Naive B cell (primary cell): ENCODE data around the gene PURB. TPM values are rescaled to one million over a fixed set of nuclear protein-coding genes. Genes with fewer than 3 reads are reported as not detected.
A peak's percentile ranks its signal among the peaks of the same experiment; 100 is the strongest.
"Not testable (repeated sequence)": the region's sequence is repeated elsewhere in the genome, so short reads cannot be mapped to it uniquely, and the experiment has no call there.

ENCODE experiments used
- ATAC-seq, 2 donors: fragments of 150-1000 bp; cut with Tn5 transposase; 2 replicates each; pipeline ENCODE4 v1.10.0; 2021; ENCODE audit warnings: low read depth in 2 of 2, mild to moderate bottlenecking in 2 of 2, moderate library complexity in 2 of 2
- DNase-seq: peaks from one replicate; pipeline ENCODE4 v3.0.0; 2022
- H3K27ac Mint-ChIP-seq, 6 donors: one replicate each; pipeline ENCODE4 v1.8.0; 2020 to 2022; ENCODE audit warnings: mild to moderate bottlenecking in 6 of 6, mixed read lengths in 6 of 6, moderate library complexity in 5 of 6, inconsistent platforms in 2 of 6
- H3K27me3 Mint-ChIP-seq, 3 donors: one replicate each; pipeline ENCODE4 v1.8.0; 2021 to 2022; ENCODE audit warnings: mixed read lengths in 3 of 3, mild to moderate bottlenecking in 1 of 3
- H3K36me3 Mint-ChIP-seq, 2 donors: one replicate each; pipeline ENCODE4 v1.8.0; 2020 to 2022; ENCODE audit warnings: mixed read lengths in 2 of 2, inconsistent platforms in 1 of 2, mild to moderate bottlenecking in 1 of 2
- H3K4me1 Mint-ChIP-seq, 3 donors: one replicate each; pipeline ENCODE4 v1.8.0; 2020 to 2022; ENCODE audit warnings: mixed read lengths in 3 of 3, inconsistent platforms in 1 of 3, mild to moderate bottlenecking in 1 of 3, moderate library complexity in 1 of 3
- H3K4me3 Mint-ChIP-seq, 8 donors: one replicate each; pipeline ENCODE4 v1.8.0; 2020 to 2022; ENCODE audit warnings: mild to moderate bottlenecking in 8 of 8, mixed read lengths in 8 of 8, moderate library complexity in 8 of 8, inconsistent platforms in 2 of 8
- H3K9me3 Mint-ChIP-seq, 7 donors: one replicate each; pipeline ENCODE4 v1.8.0; 2020 to 2022; ENCODE audit warnings: mixed read lengths in 7 of 7, mild to moderate bottlenecking in 5 of 7, inconsistent platforms in 2 of 7, moderate library complexity in 1 of 7
- polyA plus RNA-seq, 6 donors: library from polyadenylated mRNA; unstranded; fragments of 300-500 nt; fragmentation: Illumina TruSeq; gene quantifications; one replicate each; pipeline ENCODE4 v1.2.3, GENCODE V29; 2021; ENCODE audit warnings: low read depth in 6 of 6

The PURB gene
- 1 to 10 TPM; 2.9 to 4.5 (median 3.5) TPM for polyA plus RNA-seq

DNA sequence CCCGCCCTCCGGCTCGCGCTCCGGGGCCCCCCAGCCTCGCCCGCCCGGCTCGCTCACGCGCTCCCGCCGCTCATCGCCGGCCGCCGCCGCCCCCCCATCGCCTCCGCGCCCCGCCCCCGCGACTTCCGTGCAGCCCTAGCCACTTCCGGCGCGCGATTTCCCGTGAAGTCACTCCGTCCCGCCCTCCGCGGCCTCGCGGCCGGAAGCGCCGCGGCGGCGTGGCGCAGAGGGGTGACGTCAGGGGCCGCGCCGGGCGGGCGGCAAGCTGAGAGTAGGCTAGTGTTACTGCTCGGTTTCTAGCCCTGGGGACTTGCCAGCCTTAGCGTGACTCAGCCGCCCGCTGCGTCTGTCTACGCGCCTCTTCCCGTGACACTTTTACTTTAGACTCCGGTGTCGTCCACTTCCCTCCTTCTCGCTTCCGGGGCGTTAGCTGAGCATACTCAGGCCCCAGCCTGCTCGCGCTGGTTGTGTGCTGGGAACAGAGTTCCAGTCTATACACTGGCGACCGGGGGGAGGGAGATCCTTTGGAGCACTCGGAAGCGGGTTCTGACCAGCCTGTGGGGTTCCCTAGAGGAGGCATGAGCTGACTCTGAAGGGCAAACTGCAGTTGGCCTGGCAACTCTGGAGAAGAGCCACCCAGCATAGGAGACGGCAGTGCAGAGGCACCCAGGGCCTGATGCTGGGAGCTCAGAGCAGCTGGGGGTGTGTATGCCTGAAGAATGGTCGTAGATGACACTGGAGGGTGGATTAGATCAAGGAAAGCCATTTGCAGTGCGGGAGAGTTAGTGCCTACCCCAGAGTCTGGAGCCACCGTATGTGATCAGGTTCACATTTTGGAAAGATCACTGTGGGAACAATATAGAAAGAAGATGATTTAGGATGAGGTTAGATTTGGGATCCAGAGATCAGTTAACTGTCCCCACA, at the start of gene PURB:
Gene PURB (minus strand): TSS at position 137 of the 924 bp plus-strand sequence. CDS start 182 bp downstream, outside the sequence.
- Mint-ChIP-seq H3K9me3 (peaks cover 0 to 7% (median 2%) of the 10 kb centered on the region in 7 donors), H3K36me3 (no peaks in the 10 kb centered on the region), H3K4me1 (peaks cover 24 to 50% (median 31%) of the 10 kb centered on the region in 3 donors), H3K27me3 (no peaks in the 10 kb centered on the region), H3K4me3 (peak within 1 kb of the TSS; percentile 94 to 99 (median 96)), H3K27ac (peak within 1 kb of the TSS; percentile 99 to 100 (median 100))
- ATAC-seq (peak; percentile 80 to 82), DNase-seq (peak; percentile 98)

DNA sequence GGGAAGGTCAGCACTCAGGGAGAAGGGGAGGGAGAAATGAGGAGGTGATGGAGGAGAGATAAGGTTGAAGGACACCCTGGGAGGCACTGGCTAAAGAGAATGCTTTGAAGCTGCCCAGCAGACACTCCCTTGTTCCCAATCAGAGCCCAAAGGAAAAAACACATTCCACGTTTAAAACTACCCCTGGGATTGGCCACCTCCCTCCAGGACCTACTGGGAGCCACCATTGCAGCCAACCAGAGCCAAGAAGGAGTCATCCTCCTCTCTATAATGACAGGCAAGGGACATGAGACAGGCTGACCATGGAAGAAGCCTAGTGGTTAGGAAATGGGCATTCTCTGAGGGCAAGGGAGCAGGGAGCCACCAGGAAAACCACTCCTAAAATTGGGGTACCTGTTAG, 49.7 kb upstream of the PURB start:
- no peak for ATAC-seq
- H3K36me3 Mint-ChIP-seq = no peaks in the 10 kb centered on the region
- H3K27ac Mint-ChIP-seq = no peak overlapping the region
- H3K27me3 Mint-ChIP-seq = peaks cover 10 to 17% (median 13%) of the 10 kb centered on the region in 3 donors
- no peak overlapping the region for H3K4me3 Mint-ChIP-seq
- DNase-seq = no peak
- no peaks in the 10 kb centered on the region for H3K9me3 Mint-ChIP-seq
- no peaks in the 10 kb centered on the region for H3K4me1 Mint-ChIP-seq

DNA sequence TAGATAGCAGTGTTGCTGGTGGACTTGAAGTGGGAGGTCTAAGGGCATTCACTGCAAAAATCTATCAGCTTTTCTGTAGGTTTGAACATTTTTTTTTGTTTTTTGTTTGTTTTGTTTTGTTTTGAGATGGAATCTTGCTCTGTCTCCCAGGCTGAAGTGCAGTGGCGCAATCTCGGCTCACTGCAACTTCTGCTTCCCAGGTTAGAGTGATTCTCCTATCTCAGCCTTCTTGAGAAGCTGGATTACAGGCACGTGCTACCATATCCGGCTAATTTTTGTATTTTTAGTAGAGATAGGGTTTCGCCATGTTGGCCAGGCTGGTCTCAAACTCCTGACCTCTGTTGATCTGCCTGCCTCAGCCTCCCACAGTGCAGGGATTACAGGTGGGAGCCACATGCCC, 49.2 kb upstream of the PURB start:
- H3K4me1 Mint-ChIP-seq, H3K4me3 Mint-ChIP-seq, ATAC-seq, H3K27ac Mint-ChIP-seq, DNase-seq, H3K9me3 Mint-ChIP-seq, H3K36me3 Mint-ChIP-seq: not testable (repeated sequence)
- peaks cover 10 to 22% (median 13%) of the 10 kb centered on the region in 3 donors for H3K27me3 Mint-ChIP-seq

DNA sequence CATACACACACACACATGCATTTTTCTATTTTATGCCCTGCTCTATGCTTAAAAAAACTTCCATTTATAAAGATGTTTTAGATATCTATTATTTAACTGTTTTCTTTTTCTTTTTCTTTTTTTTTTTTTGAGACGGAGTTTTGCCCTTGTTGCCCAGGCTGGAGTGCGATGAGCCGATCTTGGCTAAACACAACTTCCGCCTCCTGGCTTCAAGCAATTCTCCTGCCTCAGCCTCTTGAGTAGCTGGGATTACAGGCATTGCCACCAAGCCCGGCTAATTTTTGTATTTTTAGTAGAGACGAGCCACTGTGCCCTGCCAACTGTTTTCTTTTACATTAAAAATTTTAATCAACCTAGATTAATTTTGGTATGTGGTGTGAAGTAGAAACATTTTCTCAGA, 45.6 kb upstream of the PURB start:
- ATAC-seq (no peak), DNase-seq (no peak)
- Mint-ChIP-seq H3K36me3 (no peaks in the 10 kb centered on the region), H3K27me3 (peaks cover 13 to 29% (median 19%) of the 10 kb centered on the region in 3 donors), H3K9me3 (peaks cover 0 to 3% (median 2%) of the 10 kb centered on the region in 7 donors), H3K4me1 (no peaks in the 10 kb centered on the region), H3K4me3 (no peak overlapping the region), H3K27ac (no peak overlapping the region)

DNA sequence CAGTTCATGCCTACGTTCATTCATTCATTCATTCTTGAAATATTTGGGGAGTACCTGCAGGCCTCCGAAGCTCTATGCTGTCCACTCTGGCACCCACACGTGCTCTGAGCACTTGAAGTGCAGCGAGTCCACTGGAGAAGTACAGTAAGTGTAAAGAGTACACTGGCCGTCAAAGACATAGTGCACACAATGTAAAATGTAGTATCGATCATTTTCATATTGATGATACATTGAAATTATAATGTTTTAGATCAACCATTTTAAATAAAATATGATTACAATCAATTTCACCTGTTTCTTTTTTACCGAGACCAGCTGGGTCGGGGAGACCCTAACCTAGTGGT, 37.0 kb upstream of the PURB start:
- Mint-ChIP-seq H3K4me1 (peaks cover 0 to 6% (median 6%) of the 10 kb centered on the region in 3 donors), H3K9me3 (no peaks in the 10 kb centered on the region), H3K4me3 (no peak overlapping the region), H3K27ac (peak overlapping the region in 3 of 6 donors; percentile 72 to 89 (median 81)), H3K27me3 (peaks cover 9 to 13% (median 9%) of the 10 kb centered on the region in 3 donors), H3K36me3 (no peaks in the 10 kb centered on the region)
- DNase-seq = no peak
- peak in 1 of 2 donors; percentile 20 for ATAC-seq

DNA sequence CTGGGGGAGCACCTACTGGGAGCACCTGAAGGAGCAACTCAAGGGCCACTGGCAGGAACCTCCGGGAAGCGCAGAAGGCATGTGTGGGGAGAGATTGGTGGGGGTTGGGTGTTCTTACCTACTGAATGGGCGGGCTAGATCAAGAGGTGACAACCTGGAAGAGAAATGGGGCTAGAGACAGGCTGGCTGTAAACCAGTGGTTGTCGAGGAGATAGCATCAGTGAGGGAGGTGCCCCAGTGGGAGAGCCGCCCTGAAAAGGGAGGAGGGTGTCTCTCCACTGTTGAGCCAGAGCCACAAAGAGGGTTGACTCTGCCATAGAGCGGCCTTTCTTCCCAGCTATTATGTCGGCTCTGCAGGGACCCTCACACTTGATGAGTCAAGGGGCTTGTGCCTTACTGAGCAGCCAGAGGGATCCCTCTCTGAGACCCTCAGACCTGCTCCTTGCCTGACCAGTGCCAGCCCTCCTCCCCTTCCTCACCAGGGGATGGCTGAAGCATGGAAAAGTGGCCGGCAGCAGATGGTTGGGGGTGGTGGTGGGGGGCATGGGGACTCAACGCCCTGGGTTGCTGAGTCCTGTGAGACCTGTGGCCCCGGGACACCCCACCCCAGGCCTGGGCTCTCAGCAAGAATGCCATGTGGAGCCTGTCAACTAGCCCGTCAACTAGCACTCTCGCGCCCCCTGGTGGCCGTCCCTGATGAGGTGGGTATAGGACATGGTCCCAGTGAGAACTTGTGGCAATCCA, 36.4 kb upstream of the PURB start:
- peak overlapping the region in 3 of 6 donors; percentile 77 to 89 (median 81) for H3K27ac Mint-ChIP-seq
- peaks cover 0 to 6% (median 6%) of the 10 kb centered on the region in 3 donors for H3K4me1 Mint-ChIP-seq
- H3K36me3 Mint-ChIP-seq = no peaks in the 10 kb centered on the region
- peaks cover 9 to 13% (median 9%) of the 10 kb centered on the region in 3 donors for H3K27me3 Mint-ChIP-seq
- no peak overlapping the region for H3K4me3 Mint-ChIP-seq
- ATAC-seq = peak; percentile 98 to 99
- DNase-seq = peak; percentile 83
- H3K9me3 Mint-ChIP-seq = no peaks in the 10 kb centered on the region

DNA sequence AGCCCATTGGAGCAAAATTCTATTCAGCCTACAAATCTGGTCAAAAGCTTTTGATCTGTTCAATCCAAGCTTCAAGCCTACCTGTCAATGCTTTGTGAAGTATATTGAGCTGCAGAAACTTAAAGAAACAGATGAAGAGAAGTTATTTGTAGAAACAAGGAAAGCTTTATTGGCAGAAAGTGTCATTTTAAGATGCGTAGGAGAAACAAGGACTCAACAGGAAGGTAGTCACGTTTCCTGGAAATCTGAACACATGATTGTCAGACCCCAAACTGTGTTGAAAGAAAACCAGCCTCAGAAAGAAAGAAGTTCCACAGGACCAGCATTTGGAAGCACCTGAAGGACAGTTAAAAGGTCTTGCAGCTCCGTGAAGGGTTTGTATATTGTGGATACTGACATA, 34.8 kb upstream of the PURB start:
- Mint-ChIP-seq H3K4me1 (peaks cover 2 to 9% (median 8%) of the 10 kb centered on the region in 3 donors), H3K27ac (peak overlapping the region in 2 of 6 donors; percentile 21 to 56), H3K4me3 (no peak overlapping the region), H3K9me3 (no peaks in the 10 kb centered on the region), H3K27me3 (peaks cover 0 to 8% (median 5%) of the 10 kb centered on the region in 3 donors), H3K36me3 (no peaks in the 10 kb centered on the region)
- ATAC-seq = no peak
- DNase-seq = no peak

DNA sequence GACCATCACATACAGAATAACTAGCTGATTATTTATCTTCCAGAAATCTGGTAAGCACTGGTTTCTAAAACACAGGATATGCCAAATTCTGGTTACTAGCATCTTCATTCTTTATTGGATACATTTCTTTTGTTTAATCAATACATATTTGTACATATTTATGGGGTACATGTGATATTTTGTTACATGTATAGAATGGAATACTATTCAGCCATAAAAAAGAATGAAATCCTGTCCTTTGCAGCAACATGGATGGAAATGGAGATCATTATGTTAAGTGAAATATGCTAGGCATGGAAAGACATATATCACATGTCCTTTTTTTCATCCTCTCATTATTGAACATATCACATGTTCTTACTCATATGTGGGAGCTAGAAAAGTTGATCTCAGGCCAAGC, 32.7 kb upstream of the PURB start:
- Mint-ChIP-seq H3K27me3 (peaks cover 0 to 8% (median 5%) of the 10 kb centered on the region in 3 donors), H3K36me3 (no peaks in the 10 kb centered on the region), H3K4me1 (peaks cover 4 to 11% (median 11%) of the 10 kb centered on the region in 3 donors), H3K4me3 (no peak overlapping the region), H3K27ac (peak overlapping the region in 2 of 6 donors; percentile 21 to 65), H3K9me3 (no peaks in the 10 kb centered on the region)
- ATAC-seq (no peak), DNase-seq (no peak)

DNA sequence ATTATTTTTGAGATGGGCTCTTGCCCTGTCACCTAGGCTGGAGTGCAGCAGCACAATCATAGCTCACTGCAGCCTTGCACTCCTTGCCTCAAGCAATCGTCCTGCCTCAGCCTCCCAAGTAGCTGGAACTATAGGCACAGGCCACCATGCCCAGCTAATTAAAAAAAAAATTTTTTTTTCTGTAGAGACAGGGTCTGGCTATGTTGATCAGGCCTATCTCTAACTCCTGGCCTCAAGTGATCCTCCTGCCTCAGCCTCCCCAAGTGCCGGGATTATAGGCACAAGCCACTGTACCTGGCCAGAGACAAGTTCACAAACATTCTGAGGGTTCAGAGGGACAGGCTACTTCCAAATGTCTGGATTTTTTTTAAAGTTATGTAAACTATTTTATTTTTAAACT, 32.1 kb upstream of the PURB start:
- DNase-seq (no peak), ATAC-seq (no peak)
- Mint-ChIP-seq H3K4me3 (no peak overlapping the region), H3K27ac (peak overlapping the region in 1 of 6 donors; percentile 93), H3K36me3 (no peaks in the 10 kb centered on the region), H3K27me3 (peaks cover 0 to 8% (median 5%) of the 10 kb centered on the region in 3 donors), H3K4me1 (peaks cover 4 to 11% (median 11%) of the 10 kb centered on the region in 3 donors), H3K9me3 (no peaks in the 10 kb centered on the region)

DNA sequence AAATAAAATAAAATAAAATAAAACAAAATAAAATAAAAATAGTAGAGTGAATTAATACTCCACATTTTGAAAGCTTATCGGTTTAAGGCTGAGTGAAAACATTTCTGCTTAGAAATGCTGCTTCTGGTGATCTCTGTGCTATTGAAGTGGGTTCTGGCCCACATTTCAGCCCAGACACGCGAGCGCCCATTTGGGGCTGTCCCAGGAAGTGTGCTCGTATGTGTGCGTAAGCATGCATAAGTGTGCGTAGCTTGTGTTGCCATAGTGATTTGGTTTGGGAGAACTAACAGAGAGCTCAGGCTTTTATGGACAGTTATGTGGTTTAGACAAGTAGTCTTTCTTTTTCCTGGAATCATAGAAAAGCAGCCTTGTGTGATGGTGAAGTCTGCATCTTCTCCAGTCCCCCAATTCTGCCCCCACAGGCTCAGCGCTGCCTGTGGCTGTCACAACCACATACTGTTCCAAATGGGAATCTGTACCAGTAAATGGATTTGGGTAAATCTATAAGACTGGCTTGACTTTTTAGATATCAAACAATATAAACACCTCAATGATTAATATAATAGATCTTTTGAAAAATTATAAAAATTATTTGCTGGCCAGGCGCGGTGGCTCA, 29.8 kb upstream of the PURB start:
- peak; percentile 80 for DNase-seq
- ATAC-seq = peak; percentile 98
- Mint-ChIP-seq H3K27ac (peak overlapping the region; percentile 32 to 96 (median 93)), H3K36me3 (no peaks in the 10 kb centered on the region), H3K4me3 (peak overlapping the region in 4 of 8 donors; percentile 8 to 56 (median 40)), H3K9me3 (no peaks in the 10 kb centered on the region), H3K4me1 (peaks cover 4 to 7% (median 6%) of the 10 kb centered on the region in 3 donors), H3K27me3 (peaks cover 0 to 8% (median 5%) of the 10 kb centered on the region in 3 donors)

DNA sequence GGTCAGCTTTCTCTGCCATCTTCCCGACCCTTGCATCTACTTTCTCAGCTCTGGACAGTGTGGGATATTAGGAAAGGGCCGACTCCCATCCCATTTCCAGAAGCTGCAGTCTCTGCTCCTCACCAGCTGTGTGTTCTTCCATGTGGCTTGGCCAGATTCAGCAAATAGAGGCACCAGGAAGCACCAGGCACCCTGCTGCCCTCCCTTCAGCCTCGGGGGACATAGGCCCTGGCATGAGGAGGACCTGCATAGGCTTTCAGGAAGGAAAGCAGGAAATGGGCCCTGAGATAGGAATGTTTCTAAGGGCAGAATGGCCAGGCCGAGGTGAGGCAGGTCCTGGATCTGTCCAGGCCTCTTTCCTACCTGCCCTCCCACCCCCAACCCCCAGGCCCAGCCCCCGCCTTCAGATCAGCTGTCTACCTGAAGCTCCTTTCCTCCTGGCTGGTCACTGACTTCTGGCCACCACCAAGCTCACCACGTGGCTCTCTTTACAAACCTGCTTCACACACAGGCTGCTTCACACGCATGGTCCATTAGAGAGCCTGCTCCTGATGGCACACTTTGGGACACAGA, 27.5 kb upstream of the PURB start:
- H3K36me3 Mint-ChIP-seq = no peaks in the 10 kb centered on the region
- H3K4me1 Mint-ChIP-seq = peaks cover 6 to 8% (median 7%) of the 10 kb centered on the region in 3 donors
- no peak overlapping the region for H3K4me3 Mint-ChIP-seq
- ATAC-seq = no peak
- DNase-seq = no peak
- peaks cover 0 to 1% (median 0%) of the 10 kb centered on the region in 7 donors for H3K9me3 Mint-ChIP-seq
- peak overlapping the region in 5 of 6 donors; percentile 23 to 93 (median 56) for H3K27ac Mint-ChIP-seq
- H3K27me3 Mint-ChIP-seq = peaks cover 0 to 6% (median 0%) of the 10 kb centered on the region in 3 donors

DNA sequence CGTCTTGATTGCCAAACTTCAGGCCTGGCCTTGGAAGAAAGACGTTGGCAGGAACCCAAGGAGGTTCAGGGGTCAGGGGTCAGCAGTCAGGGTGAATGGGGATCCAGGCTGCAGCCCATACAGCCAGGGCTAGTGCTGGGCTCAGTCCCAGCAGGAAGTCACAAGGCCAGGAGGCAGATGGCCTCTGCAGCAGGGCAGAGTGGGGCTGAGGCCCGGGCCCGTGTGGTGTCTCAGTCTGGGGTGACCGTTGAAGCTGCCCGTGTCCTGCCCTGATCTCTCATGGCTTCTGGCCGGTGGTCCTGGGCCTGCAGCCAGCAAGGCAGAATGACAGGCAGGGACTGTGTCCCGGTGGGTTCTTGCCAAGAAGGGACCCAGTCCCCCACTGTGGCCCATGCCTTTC, 26.6 kb upstream of the PURB start:
- Mint-ChIP-seq H3K4me3 (no peak overlapping the region), H3K4me1 (peaks cover 6 to 8% (median 7%) of the 10 kb centered on the region in 3 donors), H3K9me3 (peaks cover 0 to 1% (median 0%) of the 10 kb centered on the region in 7 donors), H3K27ac (peak overlapping the region in 3 of 6 donors; percentile 52 to 93 (median 89)), H3K27me3 (peaks cover 0 to 8% (median 0%) of the 10 kb centered on the region in 3 donors), H3K36me3 (no peaks in the 10 kb centered on the region)
- DNase-seq (no peak), ATAC-seq (no peak)
